GM12875 (cell line): Measurements from ENCODE around the gene CNTN1.
"Not testable (repeated sequence)": the region's sequence is repeated elsewhere in the genome, so short reads cannot be mapped to it uniquely, and the experiment has no call there.

Source experiments
- H3K4me3 ChIP-seq: one replicate; pipeline ENCODE4 v1.5.1; 2011; ENCODE audit warnings: low read depth, low read length, control low read depth
- CTCF ChIP-seq: IDR thresholded peaks from 2 replicates; pipeline ENCODE4 v1.5.1; 2011; ENCODE audit warnings: low read depth, mild to moderate bottlenecking, control low read depth, inconsistent platforms, low read length, moderate library complexity, borderline replicate concordance; ENCODE audit not compliant: insufficient read depth

CNTN1 gene

GRCh38 chr12:40723001-40723400, 30.8 kb downstream of the CNTN1 start:
- no peak overlapping the region for H3K4me3 ChIP-seq
- TF ChIP-seq CTCF: no peak

- no peak overlapping the region for H3K4me3 ChIP-seq
- TF ChIP-seq CTCF: no peak
Observed at GRCh38 chr12:40726366-40726765, 34.1 kb downstream of the CNTN1 start.

GRCh38 chr12:40727774-40728483, 35.7 kb downstream of the CNTN1 start:
- no peak for TF ChIP-seq CTCF
- H3K4me3 ChIP-seq: no peak overlapping the region

- H3K4me3 ChIP-seq: no peak overlapping the region
- no peak for TF ChIP-seq CTCF
Observed at GRCh38 chr12:40730281-40730680, 38.0 kb downstream of the CNTN1 start.

GRCh38 chr12:40733871-40734270, 41.6 kb downstream of the CNTN1 start:
- no peak overlapping the region for H3K4me3 ChIP-seq
- no peak for TF ChIP-seq CTCF

GRCh38 chr12:40734276-40734675, 42.0 kb downstream of the CNTN1 start:
- no peak overlapping the region for H3K4me3 ChIP-seq
- no peak for TF ChIP-seq CTCF

GRCh38 chr12:40735551-40736230, 43.5 kb downstream of the CNTN1 start:
- H3K4me3 ChIP-seq: no peak overlapping the region
- no peak for TF ChIP-seq CTCF

- not testable (repeated sequence) for H3K4me3 ChIP-seq
Observed at GRCh38 chr12:40737416-40737815, 45.2 kb downstream of the CNTN1 start.
